ENCODE measurements around the gene NDUFA6.
A peak's percentile ranks its signal among the peaks of the same experiment; 100 is the strongest.

The NDUFA6 gene

GRCh38 chr22:42078469-42079318, 11.9 kb downstream of the NDUFA6 start:
- no peak for TF ChIP-seq CTCF (IDR thresholded peaks at IDR 0.05; ENCODE audit: extremely low read depth, insufficient read depth, missing control alignments)
- in situ Hi-C loops (cut with MboI; ENCODE audit: low pct_unique_long_range_greater_than_20kb, low sequenced_read_pairs, unreplicated experiment) = loop anchor here (10.0 kb wide), 1 partner anchor 94 kb away; no protein-coding TSS in a partner anchor
- no peak for DNase-seq (ENCODE audit: low spot score)

- in situ Hi-C loops (cut with MboI; ENCODE audit: low pct_unique_long_range_greater_than_20kb, low sequenced_read_pairs, unreplicated experiment) = loop anchor here (10.0 kb wide), 1 partner anchor 93 kb away; no protein-coding TSS in a partner anchor
- no peak for DNase-seq (ENCODE audit: low spot score)
- no peak for TF ChIP-seq CTCF (IDR thresholded peaks at IDR 0.05; ENCODE audit: extremely low read depth, insufficient read depth, missing control alignments)
Observed at GRCh38 chr22:42077486-42078125, 13.0 kb downstream of the NDUFA6 start.

- in situ Hi-C loops (cut with MboI; ENCODE audit: low pct_unique_long_range_greater_than_20kb, low sequenced_read_pairs, unreplicated experiment) = loop anchor here (10.0 kb wide), 1 partner anchor 92 kb away; no protein-coding TSS in a partner anchor
- no peak for TF ChIP-seq CTCF (IDR thresholded peaks at IDR 0.05; ENCODE audit: extremely low read depth, insufficient read depth, missing control alignments)
- no peak for DNase-seq (ENCODE audit: low spot score)
Observed at GRCh38 chr22:42076764-42077485, 13.6 kb downstream of the NDUFA6 start.

- in situ Hi-C loops (cut with MboI; ENCODE audit: low pct_unique_long_range_greater_than_20kb, low sequenced_read_pairs, unreplicated experiment) = loop anchor here (10.0 kb wide), 1 partner anchor 90 kb away; no protein-coding TSS in a partner anchor
- DNase-seq (ENCODE audit: low spot score) = no peak
- no peak for TF ChIP-seq CTCF (IDR thresholded peaks at IDR 0.05; ENCODE audit: extremely low read depth, insufficient read depth, missing control alignments)
Observed at GRCh38 chr22:42074846-42075676, 15.5 kb downstream of the NDUFA6 start.

GRCh38 chr22:42074132-42074811, 16.3 kb downstream of the NDUFA6 start, which contains the start of gene PHETA2:
Gene PHETA2 (plus strand): TSS chr22:42074248. CDS start chr22:42077294, 3,046 bp downstream.
- in situ Hi-C loops (cut with MboI; ENCODE audit: low pct_unique_long_range_greater_than_20kb, low sequenced_read_pairs, unreplicated experiment) = loop anchor here (10.0 kb wide), 1 partner anchor 89 kb away; no protein-coding TSS in a partner anchor
- TF ChIP-seq CTCF (IDR thresholded peaks at IDR 0.05; ENCODE audit: extremely low read depth, insufficient read depth, missing control alignments) = peak; percentile 58
- DNase-seq (ENCODE audit: low spot score) = peak; percentile 58

Data from GM13977 (cell line).